Activated CD4-positive, CD25-positive, alpha-beta regulatory T cell (primary cell): ENCODE measurements around the gene DEFB108B.
"Not testable (repeated sequence)": the region's sequence is repeated elsewhere in the genome, so short reads cannot be mapped to it uniquely, and the experiment has no call there.

Source experiments
- DNase-seq, 4 experiments: peaks; one replicate each; lab custom pipeline; 2025; lab: John Stamatoyannopoulos, UW

The DEFB108B gene

DNA sequence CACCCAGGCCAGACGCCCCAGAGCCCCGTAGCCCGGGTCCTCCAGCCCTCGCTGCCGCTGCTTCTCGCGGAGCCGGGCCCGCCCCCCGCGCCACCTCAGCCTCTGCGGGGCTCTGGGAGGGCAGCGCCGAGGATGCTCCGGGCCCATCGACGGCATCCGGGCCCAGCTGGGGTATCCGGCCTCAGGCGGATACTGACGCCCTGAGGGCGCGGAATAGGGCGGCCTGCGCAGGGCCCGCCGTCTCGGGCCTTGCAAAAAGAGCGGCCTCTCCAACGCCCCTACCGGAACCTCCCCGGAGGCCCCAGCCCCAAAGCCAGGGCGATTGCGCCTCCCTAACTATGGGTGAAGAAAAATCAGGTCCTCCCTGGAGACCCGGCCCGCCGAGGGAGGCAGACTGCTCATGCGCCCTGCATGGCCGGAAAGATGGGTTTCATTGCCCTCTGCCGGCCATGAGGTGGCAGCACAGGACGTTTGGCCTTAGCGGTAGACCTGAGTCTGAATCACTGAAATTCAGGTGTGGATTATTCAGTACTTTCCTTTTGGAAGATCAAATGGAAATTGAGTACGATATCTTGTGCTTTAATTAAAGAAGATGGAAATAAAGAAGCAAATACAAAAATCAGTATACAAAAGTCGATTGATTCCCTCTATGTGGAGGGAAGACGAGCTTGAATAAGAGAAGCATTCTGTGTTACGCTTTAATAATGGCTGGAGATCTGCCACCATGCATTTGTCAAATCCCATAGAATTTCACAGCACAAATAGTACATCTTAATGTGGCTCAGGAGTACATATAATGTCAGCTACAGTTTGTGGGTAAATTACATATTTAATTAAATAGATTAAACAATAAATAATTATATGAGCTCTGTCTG, 19.3 kb upstream of the DEFB108B start:
- peak; percentile 53 to 65 (median 58) for DNase-seq

DNA sequence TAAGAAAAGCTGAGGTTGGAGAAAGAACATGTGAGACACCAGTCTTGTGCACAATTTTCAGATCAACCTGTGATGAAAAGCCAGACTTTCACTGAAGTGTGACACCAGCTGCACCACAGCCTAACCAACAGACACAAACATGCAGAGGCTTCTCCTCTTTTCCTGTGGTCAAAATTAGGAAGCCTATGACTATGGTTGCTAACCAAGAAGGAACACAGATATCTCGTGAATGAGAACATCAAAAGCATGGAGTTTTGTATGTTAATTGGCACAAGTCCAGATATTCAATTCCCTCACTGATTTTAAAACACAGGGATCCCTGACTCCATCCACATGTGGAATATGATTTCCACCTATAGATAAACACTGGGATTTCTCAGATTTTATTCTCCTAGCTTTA, 11.5 kb upstream of the DEFB108B start:
- DNase-seq = not testable (repeated sequence)

DNA sequence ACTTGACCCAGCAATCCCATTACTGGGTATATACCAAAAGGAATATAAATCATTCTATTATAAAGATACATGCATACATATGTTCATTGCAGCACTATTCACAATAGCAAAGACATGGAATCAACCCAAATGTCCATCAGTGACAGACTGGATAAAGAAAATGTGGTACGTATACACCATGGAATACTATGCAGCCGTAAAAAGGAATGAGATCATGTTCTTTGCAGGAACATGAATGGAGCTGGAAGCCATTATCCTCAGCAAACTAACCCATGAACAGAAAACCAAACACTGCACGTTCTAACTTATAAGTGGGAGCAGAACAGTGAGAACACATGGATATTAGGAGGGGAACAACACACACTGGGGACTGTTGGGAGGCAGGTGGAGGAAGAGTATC, 3.8 kb upstream of the DEFB108B start:
- DNase-seq = not testable (repeated sequence)

GRCh38 chr11:71829686-71830085, 3.3 kb upstream of the DEFB108B start:
- not testable (repeated sequence) for DNase-seq

GRCh38 chr11:71842720-71843119, 9.7 kb downstream of the DEFB108B start:
- DNase-seq = not testable (repeated sequence)

- not testable (repeated sequence) for DNase-seq
Observed at GRCh38 chr11:71843355-71843754, 10.4 kb downstream of the DEFB108B start.

GRCh38 chr11:71843858-71844257, 10.9 kb downstream of the DEFB108B start:
- no peak for DNase-seq

GRCh38 chr11:71853895-71854294, 20.9 kb downstream of the DEFB108B start:
- DNase-seq = not testable (repeated sequence)

DNA sequence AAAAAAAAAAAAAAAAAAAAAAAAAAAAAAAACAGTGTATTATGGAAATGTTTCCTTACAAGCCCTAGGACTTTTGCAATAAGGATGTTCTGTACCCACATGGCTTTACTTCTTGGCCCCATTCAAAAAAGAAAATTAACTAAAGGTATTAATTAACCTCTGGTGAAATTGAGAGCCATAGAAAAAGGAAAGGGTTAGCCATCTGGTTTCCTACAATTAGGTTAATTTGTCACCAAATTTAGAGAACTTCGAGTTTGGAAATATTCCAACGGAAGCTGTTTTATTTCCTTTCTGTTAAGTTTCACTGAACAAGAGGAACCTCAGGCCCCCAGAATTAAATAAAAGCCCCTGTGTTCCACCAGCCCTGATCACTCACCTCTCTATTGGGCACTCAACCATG, 22.9 kb downstream of the DEFB108B start:
- DNase-seq = not testable (repeated sequence)

- not testable (repeated sequence) for DNase-seq
Observed at GRCh38 chr11:71860835-71861234, 27.8 kb downstream of the DEFB108B start.

- not testable (repeated sequence) for DNase-seq
Observed at GRCh38 chr11:71863978-71864627, 31.1 kb downstream of the DEFB108B start.

- not testable (repeated sequence) for DNase-seq
Observed at GRCh38 chr11:71867209-71867608, 34.2 kb downstream of the DEFB108B start.

GRCh38 chr11:71869931-71870330, 36.9 kb downstream of the DEFB108B start:
- not testable (repeated sequence) for DNase-seq

DNA sequence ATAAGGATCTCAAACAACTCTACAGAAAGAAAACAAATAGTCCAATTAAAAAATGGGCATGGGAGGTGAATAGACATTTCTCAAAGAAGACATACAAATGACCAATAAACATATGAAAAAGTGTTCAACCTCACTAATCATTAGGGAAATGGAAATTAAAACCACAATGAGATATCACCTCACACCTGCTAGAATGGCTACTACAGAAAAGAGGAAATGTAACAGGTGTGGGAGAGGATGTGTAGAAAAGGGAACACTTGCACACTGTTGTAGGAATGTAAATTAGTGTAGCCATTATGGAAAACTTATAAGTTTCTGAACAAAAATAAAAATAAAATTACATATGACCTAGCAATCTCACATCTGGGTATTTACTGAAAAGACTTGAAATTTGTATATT, 37.7 kb downstream of the DEFB108B start:
- DNase-seq = not testable (repeated sequence)

GRCh38 chr11:71876262-71876661, 43.3 kb downstream of the DEFB108B start:
- not testable (repeated sequence) for DNase-seq

GRCh38 chr11:71878059-71878458, 45.1 kb downstream of the DEFB108B start, which contains the start of gene DEFB131B:
DEFB131B (plus strand) TSS chr11:71878453; CDS start chr11:71878453, 0 bp downstream.
- DNase-seq = not testable (repeated sequence)

- not testable (repeated sequence) for DNase-seq
Observed at GRCh38 chr11:71885806-71886205, 52.8 kb downstream of the DEFB108B start.
